Glomerular visceral epithelial cell (primary cell): ENCODE measurements around the gene HS3ST1.
"Not testable (repeated sequence)": the region's sequence is repeated elsewhere in the genome, so short reads cannot be mapped to it uniquely, and the experiment has no call there.

ENCODE experiments used
- DNase-seq: peaks from one replicate; pipeline ENCODE4 v3.0.0-alpha.2; 2016; ENCODE audit errors: extremely low spot score

HS3ST1 gene

DNA sequence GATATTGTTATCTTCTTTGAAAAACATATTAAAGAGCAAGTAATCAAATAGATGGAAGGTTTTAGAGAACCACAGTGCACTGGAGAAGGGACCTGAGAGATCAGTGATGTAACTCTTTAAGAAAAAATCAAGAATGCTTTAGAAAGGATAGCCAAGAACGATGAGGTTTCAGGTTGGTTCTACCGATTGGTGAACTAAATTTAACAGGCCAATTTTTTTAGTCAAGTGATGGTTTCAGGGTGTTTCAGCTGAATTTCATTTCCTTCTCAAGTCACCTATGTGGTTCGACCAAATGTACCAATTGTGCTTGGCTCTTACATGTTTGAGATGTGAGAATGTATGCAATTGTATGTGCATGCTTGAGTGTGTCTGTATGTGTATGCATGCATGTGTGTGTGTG is 26.5 kb downstream of the HS3ST1 start:
- DNase-seq, result no peak

- DNase-seq, result no peak
Measured at GRCh38 chr4:11399461-11399971, 29.2 kb downstream of the HS3ST1 start.

- no peak for DNase-seq
Measured at GRCh38 chr4:11397819-11398610, 30.7 kb downstream of the HS3ST1 start.

DNA sequence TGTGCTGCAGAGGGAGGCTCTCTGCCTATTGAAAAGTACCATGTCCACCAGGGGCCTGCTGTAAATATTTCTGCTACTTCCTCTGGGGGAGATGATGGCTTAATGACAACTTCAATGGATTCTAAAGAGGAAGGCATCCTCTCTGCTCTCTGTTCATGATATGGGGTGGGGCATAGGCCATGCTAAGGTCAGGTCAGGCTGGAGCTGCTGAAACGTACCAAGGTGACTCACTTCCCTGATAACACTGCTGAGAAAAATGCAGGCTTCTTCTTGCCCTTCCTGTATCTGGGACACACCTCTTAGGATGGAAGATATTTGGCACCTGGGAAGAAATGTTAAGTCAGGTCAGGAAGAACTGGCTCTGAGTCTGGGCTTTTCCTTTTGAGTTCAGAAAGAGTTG is 31.5 kb downstream of the HS3ST1 start:
- no peak for DNase-seq

GRCh38 chr4:11393551-11393950 is 35.1 kb downstream of the HS3ST1 start:
- no peak for DNase-seq

GRCh38 chr4:11384072-11384471 is 44.6 kb downstream of the HS3ST1 start:
- DNase-seq, result not testable (repeated sequence)

- DNase-seq, result no peak
Measured at GRCh38 chr4:11376571-11376970, 52.1 kb downstream of the HS3ST1 start.

- no peak for DNase-seq
Measured at GRCh38 chr4:11376146-11376545, 52.5 kb downstream of the HS3ST1 start.

DNA sequence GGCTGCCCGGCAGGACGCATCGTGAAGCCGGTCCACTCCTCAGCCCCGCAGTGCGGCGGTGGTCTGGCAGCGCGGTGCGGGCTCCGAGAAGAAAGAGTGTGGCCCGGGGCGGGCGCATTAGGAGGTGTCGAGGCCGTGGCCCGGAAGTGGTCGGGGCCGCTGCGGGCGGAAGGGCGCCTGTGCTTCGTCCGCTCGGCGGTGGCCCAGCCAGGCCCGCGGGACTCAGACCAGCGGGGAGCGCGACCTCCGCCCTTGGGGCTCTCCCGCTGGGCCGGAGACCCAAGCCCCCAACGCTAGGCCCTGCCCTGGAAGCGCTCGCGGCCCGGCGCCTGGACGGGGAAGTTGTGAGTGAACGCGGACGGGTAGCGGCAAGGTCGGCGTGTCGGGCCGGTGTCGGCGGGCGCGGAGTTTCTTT is 60.0 kb downstream of the HS3ST1 start:
- no peak for DNase-seq

- DNase-seq, result no peak
Measured at GRCh38 chr4:11367371-11367770, 61.3 kb downstream of the HS3ST1 start.

DNA sequence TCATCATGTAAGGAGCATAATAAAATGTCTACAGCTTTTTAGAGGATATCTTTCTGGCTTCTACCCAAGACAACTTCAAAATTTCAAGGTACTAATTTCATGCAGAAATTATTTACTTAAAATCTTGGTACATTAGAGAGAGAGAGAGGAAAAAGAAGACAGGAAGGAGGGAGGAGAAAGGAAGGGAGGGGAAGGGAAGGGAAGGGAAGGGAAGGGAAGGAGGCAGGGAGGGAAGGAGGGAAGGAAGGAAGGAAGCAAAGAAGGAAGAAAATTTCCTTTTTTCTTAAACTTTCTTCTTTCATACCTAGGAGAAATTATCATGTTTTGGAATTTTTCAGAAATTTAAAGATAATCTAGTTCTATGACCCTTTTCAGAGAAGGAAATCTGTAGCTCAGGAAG is 61.8 kb downstream of the HS3ST1 start:
- DNase-seq, result no peak

- no peak for DNase-seq
Measured at GRCh38 chr4:11365039-11365438, 63.7 kb downstream of the HS3ST1 start.

DNA sequence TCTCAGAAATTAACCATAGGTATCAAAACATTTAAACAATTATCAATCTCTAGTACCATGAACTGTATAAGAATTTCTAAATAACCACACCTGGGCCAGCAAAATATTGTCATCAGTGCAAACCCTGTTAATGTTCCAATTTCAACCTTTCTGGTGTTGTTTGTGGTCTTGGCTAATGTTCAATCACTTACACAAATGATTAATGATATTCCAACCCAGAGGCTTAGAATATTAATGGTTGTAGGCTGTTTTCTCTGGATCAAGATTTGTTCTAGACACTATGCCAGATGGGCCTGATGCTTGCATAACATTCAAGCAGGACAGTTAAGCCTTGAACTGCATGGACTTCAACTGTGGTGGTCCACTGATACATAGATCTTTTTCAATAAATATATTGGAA is 69.1 kb downstream of the HS3ST1 start:
- no peak for DNase-seq

DNA sequence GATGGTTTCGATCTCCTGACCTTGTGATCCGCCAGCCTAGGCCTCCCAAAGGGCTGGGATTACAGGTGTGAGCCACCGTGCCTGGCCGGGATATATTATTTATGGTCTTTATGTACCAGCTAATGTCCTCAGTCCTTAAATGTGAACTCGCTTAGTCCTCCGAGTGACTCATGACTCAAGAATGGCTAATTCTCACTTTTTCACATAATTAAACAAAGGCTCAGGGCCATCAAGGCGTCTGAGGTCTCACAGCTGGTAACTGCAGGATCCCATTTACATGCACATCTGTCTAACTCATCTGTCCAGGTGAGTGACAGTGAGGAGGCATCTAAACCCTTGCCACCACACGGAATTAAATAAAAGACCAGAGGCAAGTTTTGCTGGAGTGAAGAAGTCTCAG is 73.5 kb downstream of the HS3ST1 start:
- no peak for DNase-seq

DNA sequence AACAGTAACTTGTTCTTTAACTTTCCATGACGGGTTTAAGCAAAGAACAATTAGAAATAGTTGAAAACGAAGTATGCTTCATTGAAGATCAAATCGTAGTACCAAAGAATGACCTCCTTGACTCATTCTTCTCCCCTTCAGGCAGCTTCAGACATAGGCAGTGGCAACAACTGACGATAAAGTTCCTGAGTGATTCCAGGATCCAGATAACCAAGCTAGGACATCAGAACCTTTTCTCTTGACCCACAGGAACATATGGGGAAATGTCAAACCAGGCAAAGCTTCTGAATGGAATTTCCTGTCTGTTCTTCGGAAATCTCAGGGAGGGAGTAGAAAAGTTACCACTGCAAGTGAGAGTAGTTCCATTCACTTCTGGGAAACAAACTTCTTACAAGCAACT is 74.2 kb downstream of the HS3ST1 start:
- DNase-seq, result no peak

DNA sequence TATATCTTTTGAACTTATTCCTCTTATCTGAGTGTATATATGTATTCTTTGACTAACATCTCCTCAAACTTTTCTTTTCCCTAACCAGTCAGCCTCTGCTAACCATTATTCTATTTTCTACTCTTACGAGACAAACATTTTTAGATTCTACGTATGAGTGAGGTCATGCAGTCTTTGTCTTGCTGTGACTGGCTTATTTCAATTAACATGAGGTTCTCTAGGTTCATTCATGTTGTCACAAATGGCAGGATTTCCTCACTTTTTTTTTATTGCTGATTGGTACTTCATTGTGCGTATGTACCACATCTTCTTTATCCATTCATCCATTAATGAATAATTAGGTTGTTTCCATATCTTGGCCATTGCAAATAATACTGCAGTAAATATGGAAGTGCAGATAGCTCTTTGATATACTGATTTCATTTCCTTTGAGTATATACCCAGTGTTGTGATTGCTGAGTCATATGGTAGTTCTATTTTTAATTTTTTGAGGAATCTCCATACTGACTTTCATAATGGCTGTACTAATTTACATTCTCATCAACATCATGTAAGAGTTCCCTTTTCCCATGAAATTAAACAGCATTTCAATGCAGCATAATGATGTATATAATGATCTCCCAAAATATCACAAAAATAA is 80.1 kb downstream of the HS3ST1 start:
- no peak for DNase-seq

DNA sequence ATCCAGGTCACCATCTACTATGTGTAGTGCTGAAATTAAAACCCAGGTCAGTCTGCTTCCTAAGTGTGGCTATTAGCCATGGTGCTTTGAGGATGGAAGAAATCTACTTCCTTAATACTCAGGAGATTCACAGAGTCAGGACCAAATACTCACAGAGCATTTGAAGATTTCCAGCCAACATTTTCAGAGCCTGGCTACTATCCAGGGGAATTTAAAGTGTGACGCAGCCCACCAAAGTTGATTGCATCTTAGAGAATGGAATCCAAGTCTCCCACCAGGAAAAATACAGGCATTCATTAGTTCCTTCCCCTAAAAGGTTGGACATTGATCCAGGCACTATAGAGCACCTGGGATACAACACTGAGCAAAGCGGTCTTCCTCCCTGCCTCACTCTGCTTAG is 83.8 kb downstream of the HS3ST1 start:
- DNase-seq, result no peak

- no peak for DNase-seq
Measured at GRCh38 chr4:11343536-11343935, 85.2 kb downstream of the HS3ST1 start.
